GM18519 (cell line): Measurements from ENCODE around the gene TATDN2.
"Not testable (repeated sequence)": the region's sequence is repeated elsewhere in the genome, so short reads cannot be mapped to it uniquely, and the experiment has no call there.

Experiments
- ATAC-seq: cut with Tn5 transposase; IDR thresholded peaks from one replicate; pipeline ENCODE4 v1.9.1; 2021; ENCODE audit warnings: mild to moderate bottlenecking, moderate library complexity; ENCODE audit not compliant: unreplicated experiment, low FRiP score

TATDN2 gene

DNA sequence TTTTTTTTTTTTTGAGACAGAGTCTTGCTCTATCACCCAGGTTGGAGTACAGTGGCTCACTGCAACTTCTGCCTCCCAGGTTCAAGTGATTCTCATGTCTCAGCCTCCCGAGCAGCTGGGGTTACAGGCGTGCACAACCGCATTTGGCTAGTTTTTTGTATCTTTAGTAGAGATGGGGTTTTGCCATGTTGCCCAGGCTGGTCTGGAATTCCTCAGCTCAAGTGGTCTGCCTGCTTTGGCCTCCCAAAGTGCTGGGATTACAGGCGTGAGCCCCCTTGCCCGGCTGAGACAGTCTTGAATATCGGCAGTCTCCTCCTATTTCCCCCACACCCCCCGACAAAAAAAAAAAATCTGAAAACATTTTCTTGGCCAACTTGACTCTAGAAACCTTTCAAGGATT is 18.7 kb downstream of the TATDN2 start:
- ATAC-seq: not testable (repeated sequence)

DNA sequence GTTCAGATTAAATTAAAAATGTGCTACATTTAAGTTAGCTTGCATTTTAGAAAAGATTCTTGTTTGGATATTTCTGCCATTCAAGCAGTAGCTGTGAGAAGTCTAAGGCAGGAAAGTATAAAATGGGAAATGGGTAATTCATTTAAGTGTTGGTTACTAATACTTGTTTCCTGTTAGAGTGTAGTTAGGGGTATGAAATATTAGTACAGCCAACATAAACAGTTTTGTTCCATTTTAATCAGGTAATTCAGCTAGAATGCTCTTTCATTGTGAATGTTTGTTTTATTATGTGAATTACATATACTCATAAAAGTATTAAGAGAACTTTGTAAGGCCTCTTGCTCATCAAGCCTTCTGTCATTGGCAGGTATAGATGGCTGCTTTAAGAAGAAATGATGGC is 19.9 kb downstream of the TATDN2 start:
- ATAC-seq: no peak

DNA sequence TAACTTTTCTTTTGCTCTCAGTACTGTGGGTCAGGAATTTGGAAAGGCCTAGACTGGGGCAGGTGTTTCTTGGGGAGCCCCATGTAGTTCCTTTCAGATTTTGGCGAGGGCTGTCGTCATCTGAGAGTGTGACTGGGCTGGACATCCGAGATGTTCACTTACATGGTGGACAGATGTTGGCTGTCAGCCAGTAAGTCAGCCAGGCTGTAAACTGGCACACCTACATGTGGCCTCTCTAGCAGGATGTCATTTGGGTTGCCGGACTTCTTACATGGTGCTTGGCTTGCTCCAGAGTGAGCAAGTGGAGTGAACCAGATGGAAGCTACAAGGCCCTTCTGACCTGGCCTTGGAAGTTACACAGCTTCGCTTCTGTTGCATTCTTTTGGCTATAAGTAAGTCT is 20.7 kb downstream of the TATDN2 start:
- ATAC-seq: no peak

DNA sequence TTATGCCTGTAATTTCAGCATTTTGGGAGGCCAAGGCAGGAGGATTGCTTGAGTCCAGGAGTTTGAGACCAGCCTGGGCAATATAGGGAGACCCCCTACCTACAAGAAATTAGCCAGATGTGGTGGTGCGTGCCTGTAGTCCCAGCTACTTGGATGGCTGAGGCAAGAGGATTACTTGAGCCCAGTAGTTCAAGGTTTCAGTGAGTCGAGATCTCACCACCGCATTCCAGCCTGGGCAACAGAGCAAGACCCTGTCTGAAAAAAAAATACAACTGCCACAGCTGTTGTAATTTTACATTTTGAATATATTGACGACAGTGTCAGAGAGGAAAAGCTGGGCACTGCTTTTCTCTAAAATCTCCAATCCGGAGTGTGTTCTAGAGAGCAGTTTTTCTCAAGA is 21.2 kb downstream of the TATDN2 start:
- no peak for ATAC-seq

DNA sequence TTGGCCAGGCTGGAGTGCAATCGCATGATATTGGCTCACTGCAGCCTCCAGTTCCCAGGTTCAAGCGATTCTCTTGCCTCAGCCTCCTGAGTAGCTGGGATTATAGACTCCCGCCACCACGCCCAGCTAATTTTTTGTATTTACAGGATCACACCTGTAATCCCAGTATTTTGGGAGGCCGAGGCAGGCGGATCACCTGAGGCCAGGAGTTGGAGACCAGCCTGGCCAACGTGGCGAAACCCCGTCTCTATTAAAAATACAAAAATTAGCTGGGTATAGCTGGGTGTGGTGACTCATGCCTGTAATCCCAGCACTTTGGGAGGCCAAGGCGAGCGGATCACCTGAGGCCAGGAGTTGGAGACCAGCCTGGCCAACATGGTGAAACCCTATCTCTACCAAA is 24.2 kb downstream of the TATDN2 start:
- not testable (repeated sequence) for ATAC-seq

DNA sequence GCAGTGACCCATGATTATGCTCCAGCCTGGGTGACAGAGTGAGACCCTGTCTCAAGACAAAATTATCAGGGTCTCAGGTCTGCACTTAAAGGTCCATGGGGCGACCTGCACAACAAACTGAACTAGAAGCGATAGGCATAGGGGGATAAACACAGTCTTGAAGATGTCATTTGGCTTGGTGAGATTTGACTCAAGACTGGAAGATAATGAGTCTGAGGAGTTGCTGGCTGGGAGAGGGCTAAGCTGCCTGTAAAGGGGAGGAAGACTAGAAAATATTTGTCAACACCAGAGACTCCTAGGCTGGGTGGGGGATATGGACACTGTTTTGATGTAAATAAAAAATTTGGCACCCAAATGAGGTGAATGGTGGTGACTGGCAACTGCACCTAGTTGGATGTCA is 24.7 kb downstream of the TATDN2 start:
- no peak for ATAC-seq

DNA sequence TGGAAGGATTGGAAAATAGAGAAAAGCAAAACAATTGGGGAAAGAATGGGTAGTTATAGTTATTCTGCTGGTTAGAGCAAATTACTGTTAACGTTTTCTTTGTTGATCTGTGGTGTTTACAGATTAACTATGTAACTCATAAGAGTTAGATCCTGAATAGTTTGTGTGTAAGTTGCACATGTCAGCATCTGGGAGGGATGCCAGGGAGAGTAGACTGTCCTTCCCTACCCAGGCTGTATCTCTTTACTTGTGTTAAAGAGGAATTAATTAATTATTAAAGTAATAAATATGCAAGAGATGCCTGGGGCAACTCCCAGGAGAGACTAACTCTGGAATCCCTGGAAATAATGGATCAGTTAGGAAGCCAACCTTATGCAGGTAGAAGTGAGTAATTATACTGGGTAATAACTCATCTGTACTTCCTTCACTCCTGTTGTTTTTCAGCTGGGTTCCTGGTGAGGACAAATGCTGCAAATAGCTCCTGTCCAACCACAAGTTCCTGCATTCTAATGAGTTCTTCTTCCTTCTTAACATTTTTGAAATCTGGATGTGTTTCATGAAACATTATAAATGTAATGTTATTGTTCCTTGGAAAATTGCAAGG is 25.5 kb downstream of the TATDN2 start:
- no peak for ATAC-seq

DNA sequence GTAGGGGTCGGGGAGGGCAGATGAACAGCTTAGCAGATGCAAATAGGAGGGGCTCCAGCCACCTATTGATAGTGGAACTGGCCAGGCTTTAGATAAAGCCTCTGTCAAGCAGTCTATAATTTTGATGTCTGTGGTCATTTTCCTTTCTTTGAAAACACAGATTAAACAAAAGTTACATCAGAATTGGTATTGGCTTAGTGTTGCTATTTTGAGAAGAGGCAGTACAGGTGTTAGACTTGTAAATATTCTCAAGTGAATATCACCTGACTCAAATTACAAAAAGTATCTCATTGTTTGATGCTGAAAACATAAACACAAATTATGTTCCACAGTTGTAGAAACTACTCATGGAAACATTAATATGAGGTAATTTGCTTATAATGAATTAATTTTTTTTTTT is 26.3 kb downstream of the TATDN2 start:
- ATAC-seq: no peak

DNA sequence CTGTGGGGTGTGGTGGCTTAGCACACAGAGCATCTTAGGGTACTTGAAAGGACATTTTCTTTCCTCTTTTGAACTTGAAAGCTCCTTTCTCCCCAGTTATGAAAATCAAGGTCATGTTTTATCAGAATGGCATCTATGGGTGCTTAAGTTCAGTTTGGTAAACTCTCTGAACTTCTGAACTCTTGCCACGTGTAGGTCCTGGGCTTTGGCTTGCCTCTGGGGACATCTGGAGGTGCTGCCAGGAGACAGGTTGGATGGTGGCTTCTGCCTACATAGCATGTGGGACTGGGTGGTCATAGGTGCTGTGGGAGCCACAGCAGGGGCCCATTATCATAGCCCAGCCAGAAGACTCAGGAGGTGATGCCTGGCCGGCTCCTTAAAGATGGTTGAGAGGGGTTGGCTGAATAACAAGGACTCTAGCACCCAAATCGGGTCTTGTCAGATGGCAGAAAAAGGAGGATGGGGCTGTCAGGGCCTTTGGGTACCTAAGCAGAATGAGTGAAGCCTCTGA is 28.9 kb downstream of the TATDN2 start:
- ATAC-seq: no peak

DNA sequence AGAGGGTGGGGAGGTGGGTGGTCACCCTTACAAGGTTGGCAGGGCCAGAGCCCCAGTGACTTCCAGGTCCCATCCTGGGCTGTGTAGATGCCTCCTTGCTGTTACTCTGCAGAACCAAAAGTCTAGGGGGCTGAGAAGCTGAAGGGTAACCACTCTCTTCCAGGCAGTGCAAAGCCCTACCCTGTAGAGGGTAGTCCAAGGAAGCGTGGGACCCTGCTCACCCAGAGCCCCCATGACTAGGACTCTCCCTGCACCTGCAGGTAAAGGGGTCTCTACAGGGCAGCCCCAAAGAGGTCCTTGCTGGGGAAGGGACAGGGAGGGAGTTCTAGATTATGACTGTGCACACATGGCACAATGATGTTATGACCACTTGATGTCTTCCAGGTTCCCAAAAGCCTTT is 30.2 kb downstream of the TATDN2 start:
- ATAC-seq: no peak

DNA sequence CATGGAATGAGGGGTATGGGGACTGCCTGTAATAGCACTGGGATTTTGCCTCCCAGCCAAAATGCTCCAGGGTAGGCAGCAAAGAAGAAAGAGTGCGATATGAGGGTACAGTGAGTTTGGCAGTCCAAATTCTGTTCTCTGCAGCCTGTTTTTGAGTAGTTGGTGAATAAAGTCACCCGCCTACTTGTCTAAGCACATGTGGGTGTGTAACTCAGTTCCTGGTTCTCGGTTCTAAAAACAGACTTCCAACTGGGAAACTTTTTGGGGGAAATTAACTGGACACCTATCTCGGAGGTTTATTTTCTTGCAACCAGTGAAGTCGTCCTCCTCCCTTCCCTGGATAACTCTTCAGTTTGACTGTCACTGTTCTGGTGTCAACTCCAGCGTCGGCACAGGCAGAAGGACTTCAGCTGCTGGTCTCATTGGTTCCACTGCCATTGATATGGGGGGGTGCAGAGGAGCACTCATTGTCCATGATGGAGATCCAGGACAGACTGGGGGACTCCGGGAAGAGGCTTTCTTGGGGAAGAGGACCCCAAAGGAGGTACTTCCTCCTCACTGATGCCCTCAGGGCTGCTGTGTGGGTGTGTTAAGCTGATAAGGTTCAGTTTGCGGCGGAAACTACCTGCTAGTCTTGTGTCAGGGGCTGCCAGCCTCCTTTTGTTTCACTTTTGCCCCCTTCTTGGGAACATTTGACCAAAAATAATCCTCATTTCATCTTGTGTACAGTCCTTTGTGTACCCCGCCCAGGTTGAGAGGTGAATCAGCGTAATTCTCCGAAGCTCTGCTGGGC is 31.3 kb downstream of the TATDN2 start:
- no peak for ATAC-seq

DNA sequence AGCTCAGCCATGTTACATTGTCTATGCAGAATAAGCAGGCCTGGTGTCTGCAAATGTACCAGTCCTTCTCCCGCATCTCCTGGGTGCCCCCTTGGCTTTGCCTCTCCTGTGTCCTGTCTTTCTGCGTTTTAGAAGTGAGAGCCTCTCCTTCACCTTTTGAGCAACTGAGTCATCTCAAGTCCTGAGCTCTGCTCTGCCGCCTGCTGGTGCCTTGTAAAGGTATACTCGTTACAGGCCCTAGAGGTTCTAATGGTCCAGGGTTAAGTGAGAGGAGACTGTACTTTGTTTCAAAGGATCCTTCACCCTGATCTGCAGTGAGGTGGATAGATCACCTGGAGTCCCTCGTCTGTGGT is 31.9 kb downstream of the TATDN2 start:
- no peak for ATAC-seq

DNA sequence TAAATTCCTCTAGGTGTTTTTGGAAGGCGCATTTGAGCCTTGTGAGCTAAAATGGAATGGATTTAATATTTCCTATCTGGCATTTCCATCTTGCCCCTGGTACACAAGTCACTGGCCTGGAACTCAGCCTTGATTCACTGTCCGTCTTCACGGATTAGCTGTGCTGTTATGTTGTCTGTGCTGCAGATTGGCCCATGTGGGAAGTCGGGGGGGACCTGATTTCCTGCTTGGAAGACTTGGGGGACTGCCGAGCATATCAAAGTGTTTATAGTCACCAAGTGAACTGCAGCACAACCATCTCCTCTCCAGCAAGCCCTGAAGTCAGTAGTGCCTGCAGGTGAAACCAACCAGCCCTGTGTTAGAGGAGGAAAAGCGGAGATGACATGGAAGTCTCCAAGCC is 32.3 kb downstream of the TATDN2 start:
- ATAC-seq: no peak

DNA sequence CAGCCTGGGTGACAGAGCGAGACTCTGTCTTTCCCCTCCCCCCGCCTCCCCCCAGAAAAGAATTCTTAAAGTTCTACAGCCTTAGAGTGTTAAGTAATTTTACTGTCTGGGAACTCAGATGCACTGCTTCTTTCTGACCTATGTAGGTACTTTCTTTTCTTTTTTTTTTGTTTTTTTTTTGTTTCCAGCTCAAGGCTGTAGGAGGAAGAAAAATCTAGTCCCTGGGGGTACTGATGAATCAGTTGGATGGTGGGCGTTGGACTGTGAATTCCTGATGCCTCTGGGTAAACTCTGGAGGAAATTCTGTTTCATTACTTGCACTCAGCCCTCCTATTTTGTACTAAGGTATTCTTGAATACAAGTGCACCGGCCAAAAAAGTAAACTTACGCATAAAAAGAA is 33.7 kb downstream of the TATDN2 start:
- ATAC-seq: no peak

DNA sequence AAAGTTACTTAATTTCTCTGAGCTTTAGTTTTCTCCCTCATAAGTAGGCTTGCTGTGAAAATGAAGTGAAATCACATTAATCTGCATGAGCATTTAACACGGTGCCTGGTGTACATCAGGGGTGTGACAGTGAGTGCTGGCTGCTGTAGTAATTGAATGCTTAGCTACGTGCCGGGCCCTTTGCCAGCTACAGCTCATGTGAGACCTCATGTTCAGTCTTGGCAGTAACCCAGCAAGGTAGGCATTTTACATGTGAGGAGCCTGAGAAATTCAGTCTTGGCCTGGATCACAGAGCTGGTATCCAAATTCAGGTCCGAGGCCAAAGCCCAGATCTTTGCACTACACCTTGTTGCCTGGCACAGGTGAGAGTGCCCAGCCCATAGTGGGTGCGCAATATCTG is 35.4 kb downstream of the TATDN2 start:
- ATAC-seq: no peak

DNA sequence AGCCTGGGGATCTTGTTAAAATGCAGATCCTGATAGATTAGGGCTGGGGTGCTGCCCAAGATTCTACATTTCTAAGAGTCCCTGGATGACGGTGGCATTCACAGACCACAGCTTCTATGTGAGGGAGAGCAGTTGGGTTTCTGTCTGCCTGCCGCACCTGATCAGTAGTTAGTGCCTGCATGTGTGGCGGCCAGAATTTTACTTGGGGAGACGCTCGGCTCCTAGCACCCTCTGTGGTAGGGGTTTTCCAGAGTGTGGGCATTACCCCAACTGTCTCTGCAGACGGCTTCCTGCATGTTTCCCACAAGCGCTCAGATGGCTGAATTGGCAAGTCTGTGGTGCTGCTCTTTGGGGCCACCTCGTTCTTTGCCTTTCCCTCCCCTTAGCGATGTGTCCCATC is 36.2 kb downstream of the TATDN2 start:
- ATAC-seq: no peak

DNA sequence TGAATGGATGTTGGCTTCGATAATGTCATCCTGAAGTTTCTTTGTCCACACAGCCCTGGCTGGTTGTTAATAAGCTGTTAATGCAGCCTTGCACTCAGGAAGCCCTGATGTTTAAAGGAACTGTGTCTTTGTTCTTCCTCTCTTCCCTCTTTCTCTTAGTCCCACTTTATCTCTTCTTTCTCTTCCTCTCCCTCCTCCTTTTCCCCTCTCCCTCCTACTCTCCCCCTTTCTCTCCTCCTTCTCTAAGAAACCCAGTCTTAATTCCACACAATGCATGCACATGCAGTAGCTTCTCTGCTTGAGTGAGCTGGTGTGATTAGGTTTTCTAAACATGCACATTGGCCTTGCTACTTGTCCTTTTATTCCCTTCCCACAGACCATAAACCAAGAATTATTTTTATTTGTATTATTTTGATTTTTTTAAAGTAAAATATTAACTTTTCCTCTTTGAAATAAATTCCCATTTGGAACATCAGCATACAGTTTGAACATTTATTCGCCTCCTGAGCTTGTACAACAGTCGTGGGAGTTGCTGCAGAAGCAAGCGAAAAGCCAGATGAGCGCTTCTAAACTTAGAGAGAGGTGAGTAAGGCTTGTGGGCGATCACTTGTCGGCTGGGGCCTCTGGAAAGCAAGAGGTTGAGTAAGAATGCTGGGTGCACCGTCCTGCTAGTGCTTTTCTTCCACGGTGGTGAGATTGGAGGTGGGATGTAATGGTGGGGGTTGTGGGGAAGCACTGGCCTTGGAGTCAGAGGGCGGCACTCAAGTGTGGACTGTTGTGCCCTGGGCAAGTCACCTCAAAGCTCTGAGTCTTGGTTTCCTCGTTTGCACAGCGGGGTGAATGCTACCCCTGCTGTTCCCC is 37.2 kb downstream of the TATDN2 start:
- ATAC-seq: no peak

DNA sequence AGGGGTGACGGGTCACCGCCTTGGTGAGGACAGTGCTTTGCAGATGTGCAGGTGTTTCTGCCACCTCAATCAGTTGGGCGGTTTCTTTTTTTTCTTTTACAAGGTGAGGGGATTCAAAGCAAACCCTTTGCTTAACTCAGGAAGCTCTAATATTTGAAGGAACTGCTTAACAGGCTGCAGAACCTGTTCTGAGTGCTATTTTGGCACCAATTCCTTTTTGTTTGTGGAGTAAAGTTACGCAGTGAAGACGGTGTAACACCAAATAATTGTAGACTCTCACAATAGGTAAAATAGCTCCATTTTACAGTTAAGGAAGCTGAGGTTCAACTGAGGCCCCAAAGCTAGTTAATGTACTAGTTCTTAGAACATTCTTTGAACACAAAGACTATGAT is 37.9 kb downstream of the TATDN2 start:
- no peak for ATAC-seq

DNA sequence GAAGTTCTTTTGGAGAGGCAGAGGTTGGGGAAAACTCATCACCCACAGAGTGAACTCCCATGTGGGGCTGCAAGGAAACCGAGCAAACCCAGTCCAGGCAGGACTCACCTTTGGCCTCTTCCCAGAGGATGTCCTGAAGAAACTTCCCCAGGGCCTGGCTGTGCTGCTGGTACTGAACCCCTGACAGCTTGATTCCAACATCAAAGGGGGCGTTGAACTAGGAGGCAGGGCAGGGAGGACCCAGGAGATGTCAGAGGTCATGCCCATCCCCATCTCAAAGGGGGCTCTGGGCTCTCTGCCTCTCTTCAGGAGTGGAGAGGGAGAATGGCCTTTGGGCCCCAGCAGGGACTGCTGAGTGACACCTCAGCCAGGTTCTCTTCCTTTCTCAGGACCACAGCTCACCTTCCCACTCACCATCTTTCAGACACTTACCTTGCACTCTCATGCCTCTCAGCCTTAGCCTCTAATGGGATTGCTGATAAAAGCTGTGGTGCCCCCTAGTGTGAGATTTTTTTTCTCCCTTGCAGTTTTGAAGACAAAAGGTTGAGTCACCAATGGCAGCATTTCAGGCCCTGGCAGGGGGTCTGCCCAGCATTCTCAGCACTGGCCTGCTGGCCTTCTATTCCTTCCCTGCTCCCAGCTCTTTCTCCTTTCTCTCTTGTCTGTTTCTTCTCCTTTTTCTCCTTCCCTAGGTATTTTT is 38.5 kb downstream of the TATDN2 start:
- no peak for ATAC-seq

DNA sequence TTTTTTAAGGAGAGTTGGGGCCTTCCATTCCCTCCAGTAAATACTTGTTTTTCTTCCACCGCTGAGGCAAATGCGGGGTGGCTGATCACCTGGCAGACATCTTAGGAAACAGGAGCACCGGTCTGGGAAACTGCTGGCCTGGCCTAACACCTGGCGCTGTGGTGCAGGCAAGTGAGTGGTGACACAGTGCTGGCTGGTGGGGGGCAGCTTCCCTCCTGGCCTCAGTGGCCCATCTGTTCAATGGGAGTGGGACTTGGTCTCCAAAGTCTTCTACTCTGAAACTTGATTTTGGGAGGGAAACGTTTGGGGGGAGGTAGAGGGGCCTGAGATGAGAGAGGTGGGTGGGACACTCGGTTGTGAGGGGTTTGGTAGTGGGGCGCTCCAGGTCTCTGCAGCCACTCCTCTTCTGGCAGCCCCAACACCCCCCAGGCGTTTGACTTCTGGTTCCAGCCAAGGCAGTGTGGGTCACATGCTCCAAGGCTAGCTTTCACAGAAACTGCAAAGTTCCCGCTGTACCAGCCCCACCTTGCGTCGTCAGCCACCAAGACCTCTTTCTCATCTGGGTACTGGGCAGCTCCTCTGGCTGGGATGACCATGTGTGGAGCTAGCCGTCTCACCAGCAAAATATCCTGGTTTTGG is 39.8 kb downstream of the TATDN2 start:
- ATAC-seq: no peak
